Neural cell (in vitro differentiated cells): ENCODE data around the gene ZNF532. TPM values are rescaled to one million over a fixed set of nuclear protein-coding genes. Genes with fewer than 3 reads are reported as not detected.

Experiments
- H2AFZ ChIP-seq: fragments of 200-600, 300-800 bp; sonication (generic), shearing (Covaris generic); 2 replicates; pipeline ENCODE4 v1.6.0; 2014; ENCODE audit warnings: low read depth, mild to moderate bottlenecking, antibody characterized with exemption, low read length, moderate library complexity
- H3F3A ChIP-seq: fragments of 200-600 bp; shearing (Covaris generic); 2 replicates; pipeline ENCODE4 v1.6.1; 2016; ENCODE audit warnings: mild to moderate bottlenecking, moderate library complexity, mixed read lengths, antibody characterized with exemption, low read length; ENCODE audit not compliant: insufficient read depth, poor library complexity, severe bottlenecking
- H3K27ac ChIP-seq: fragments of 200-600, 300-800 bp; sonication (generic), shearing (Covaris generic); 2 replicates; pipeline ENCODE4 v1.5.1; 2014; ENCODE audit warnings: mild to moderate bottlenecking, low read length, moderate library complexity
- H3K27me3 ChIP-seq: fragments of 300-800, 200-600 bp; sonication (generic), shearing (Covaris generic); 2 replicates; pipeline ENCODE4 v1.6.0; 2014; ENCODE audit warnings: mild to moderate bottlenecking, low read depth, low read length, moderate library complexity; ENCODE audit not compliant: insufficient read depth
- H3K36me3 ChIP-seq: fragments of 300-800, 200-600 bp; sonication (generic), shearing (Covaris generic); 2 replicates; pipeline ENCODE4 v1.5.1; 2014; ENCODE audit warnings: mild to moderate bottlenecking, antibody characterized with exemption, low read length, moderate library complexity; ENCODE audit not compliant: insufficient read depth
- H3K4me2 ChIP-seq: fragments of 300-800, 200-600 bp; sonication (generic), shearing (Covaris generic); 2 replicates; pipeline ENCODE4 v1.6.0; 2014; ENCODE audit warnings: mild to moderate bottlenecking, low read length
- H3K4me3 ChIP-seq: fragments of 300-800, 200-600 bp; sonication (generic), shearing (Covaris generic); 2 replicates; pipeline ENCODE4 v1.5.1; 2014; ENCODE audit warnings: mild to moderate bottlenecking, low read length, moderate library complexity
- H3K79me2 ChIP-seq: fragments of 200-600 bp; shearing (Covaris generic); replicated peaks from 2 replicates; pipeline ENCODE4 v1.6.0; 2014; ENCODE audit warnings: mild to moderate bottlenecking, low read length, moderate library complexity; ENCODE audit not compliant: insufficient read depth
- H3K9ac ChIP-seq: fragments of 300-800, 200-600 bp; sonication (generic), shearing (Covaris generic); 2 replicates; pipeline ENCODE4 v1.6.1; 2016; ENCODE audit warnings: mild to moderate bottlenecking, low read length, mixed read lengths
- H3K9me2 ChIP-seq: fragments of 200-600 bp; shearing (Covaris generic); 2 replicates; pipeline ENCODE4 v1.6.1; 2016; ENCODE audit warnings: mild to moderate bottlenecking, low read length, mixed read lengths; ENCODE audit not compliant: insufficient read depth
- H3K9me3 ChIP-seq: fragments of 200-600, 300-800 bp; sonication (generic), shearing (Covaris generic); 2 replicates; pipeline ENCODE4 v1.6.1; 2016; ENCODE audit warnings: mild to moderate bottlenecking, mixed run types, low read length, moderate library complexity, mixed read lengths
- H4K20me1 ChIP-seq: fragments of 200-600 bp; shearing (Covaris generic); 2 replicates; pipeline ENCODE4 v1.6.1; 2016; ENCODE audit warnings: mild to moderate bottlenecking, mixed run types; ENCODE audit not compliant: insufficient read depth
- MXI1 ChIP-seq: fragments of 450-650 bp; conservative IDR thresholded peaks from 2 replicates; pipeline ENCODE4 v1.6.1; 2014; ENCODE audit warnings: antibody characterized with exemption, mild to moderate bottlenecking; ENCODE audit not compliant: poor library complexity, severe bottlenecking
- POLR2AphosphoS5 ChIP-seq: IDR thresholded peaks from 2 replicates; pipeline ENCODE4 v1.6.1; 2012
- RAD21 ChIP-seq: fragments of 450-650 bp; conservative IDR thresholded peaks from 2 replicates; pipeline ENCODE4 v1.6.1; 2014; ENCODE audit warnings: antibody characterized with exemption, mild to moderate bottlenecking, moderate library complexity
- SMC3 ChIP-seq: fragments of 450-650 bp; conservative IDR thresholded peaks from 2 replicates; pipeline ENCODE4 v1.6.1; 2014; ENCODE audit warnings: antibody characterized with exemption, mild to moderate bottlenecking, moderate library complexity; ENCODE audit not compliant: poor library complexity
- TAF1 ChIP-seq: IDR thresholded peaks from 2 replicates; pipeline ENCODE4 v1.6.1; 2012; ENCODE audit warnings: low read depth
- polyA plus RNA-seq: library from polyadenylated mRNA; depleted of rRNA; stranded (reverse); fragments of >200 nt; gene quantifications from 2 replicates; pipeline ENCODE4 v1.2.3, GENCODE V29; 2014
- TF ChIP-seq, protein P1 (sequence below): IDR thresholded peaks from 2 replicates; pipeline ENCODE4 v1.6.1; 2012; ENCODE audit warnings: borderline replicate concordance

Gene ZNF532
- polyA plus RNA-seq, 1 donor from 2014 or later = 119 TPM

DNA sequence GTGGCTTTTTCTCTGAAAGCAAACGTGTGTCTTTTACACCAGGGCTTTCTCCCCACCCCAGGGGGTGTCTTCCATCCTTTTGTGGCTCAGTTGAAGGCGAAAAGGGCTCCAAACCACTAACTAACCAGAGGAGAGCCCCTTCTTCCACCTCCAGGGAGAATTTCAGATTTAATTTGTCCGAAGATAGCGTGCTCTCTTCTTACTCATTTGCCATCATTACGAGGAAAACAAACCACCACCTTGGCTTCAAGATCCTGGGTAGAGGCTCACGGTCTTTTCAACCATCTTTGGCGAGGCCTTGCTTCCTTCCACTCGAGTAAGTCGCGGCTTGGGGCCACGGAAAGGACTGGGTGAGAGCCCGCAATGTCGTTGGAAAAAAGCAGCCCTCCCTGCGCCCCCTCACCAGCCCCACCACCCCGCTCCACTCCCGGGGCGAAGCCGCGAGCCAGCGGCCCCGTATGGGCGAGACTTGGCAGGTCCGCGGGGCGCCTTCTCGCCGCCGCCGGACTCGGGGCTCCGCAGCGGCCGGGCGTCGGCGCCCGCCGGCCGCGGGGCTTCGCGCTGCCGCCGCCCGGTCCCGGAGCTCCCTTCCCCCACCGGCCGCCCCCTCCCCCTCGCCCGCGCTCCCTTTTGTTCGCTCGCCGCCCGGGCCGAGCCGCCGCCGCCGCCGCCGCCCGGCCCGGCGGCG is 1.7 kb upstream of the ZNF532 start:
- Histone ChIP-seq H3F3A (peaks cover 11% of the 10 kb centered on the region), H4K20me1 (no peaks in the 10 kb centered on the region), H2AFZ (peak overlapping the region; percentile 59), H3K79me2 (peaks cover 68% of the 10 kb centered on the region), H3K9ac (peak overlapping the region; percentile 91), H3K27ac (peak overlapping the region; percentile 98), H3K4me3 (peak overlapping the region; percentile 65), H3K27me3 (no peaks in the 10 kb centered on the region), H3K9me2 (no peaks in the 10 kb centered on the region), H3K9me3 (no peaks in the 10 kb centered on the region), H3K4me2 (peak overlapping the region; percentile 81), H3K36me3 (no peaks in the 10 kb centered on the region)
- TF ChIP-seq, protein P1, sequence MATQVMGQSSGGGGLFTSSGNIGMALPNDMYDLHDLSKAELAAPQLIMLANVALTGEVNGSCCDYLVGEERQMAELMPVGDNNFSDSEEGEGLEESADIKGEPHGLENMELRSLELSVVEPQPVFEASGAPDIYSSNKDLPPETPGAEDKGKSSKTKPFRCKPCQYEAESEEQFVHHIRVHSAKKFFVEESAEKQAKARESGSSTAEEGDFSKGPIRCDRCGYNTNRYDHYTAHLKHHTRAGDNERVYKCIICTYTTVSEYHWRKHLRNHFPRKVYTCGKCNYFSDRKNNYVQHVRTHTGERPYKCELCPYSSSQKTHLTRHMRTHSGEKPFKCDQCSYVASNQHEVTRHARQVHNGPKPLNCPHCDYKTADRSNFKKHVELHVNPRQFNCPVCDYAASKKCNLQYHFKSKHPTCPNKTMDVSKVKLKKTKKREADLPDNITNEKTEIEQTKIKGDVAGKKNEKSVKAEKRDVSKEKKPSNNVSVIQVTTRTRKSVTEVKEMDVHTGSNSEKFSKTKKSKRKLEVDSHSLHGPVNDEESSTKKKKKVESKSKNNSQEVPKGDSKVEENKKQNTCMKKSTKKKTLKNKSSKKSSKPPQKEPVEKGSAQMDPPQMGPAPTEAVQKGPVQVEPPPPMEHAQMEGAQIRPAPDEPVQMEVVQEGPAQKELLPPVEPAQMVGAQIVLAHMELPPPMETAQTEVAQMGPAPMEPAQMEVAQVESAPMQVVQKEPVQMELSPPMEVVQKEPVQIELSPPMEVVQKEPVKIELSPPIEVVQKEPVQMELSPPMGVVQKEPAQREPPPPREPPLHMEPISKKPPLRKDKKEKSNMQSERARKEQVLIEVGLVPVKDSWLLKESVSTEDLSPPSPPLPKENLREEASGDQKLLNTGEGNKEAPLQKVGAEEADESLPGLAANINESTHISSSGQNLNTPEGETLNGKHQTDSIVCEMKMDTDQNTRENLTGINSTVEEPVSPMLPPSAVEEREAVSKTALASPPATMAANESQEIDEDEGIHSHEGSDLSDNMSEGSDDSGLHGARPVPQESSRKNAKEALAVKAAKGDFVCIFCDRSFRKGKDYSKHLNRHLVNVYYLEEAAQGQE = peak; percentile 21
- TF ChIP-seq POLR2AphosphoS5 = no peak

DNA sequence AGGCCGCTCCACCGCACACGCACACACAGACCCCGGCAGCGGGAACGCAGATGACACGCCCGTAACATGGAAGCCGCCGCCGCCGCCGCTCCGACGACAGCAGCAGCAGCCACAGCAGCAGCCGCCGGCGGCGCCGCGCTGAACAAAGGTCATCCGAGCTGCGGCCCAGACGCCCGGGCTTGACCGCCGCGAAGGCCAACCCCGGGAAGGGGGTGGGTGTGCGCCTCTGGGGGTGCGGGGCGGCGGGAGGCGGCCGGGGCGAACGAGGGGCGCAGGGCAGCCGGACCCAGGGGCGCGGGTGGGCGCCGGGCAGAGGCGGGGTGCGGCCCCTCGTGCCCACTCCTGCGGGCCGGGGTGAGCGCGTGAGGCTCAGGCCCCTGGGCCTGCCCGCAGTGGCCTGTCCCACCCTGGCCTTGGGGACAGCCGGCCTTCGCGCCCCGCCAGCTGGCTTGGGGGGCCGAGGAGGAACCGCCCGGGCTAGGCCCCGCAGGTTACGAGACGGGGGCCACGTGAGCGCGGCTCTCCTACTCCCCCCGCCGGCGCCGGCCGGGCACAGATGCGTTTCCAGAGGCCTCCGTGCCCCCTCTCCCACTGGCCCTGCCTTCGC is 1.0 kb upstream of the ZNF532 start:
- Histone ChIP-seq H3K79me2 (peaks cover 74% of the 10 kb centered on the region), H3K27me3 (no peaks in the 10 kb centered on the region), H3K4me3 (peak overlapping the region; percentile 65), H3F3A (peaks cover 11% of the 10 kb centered on the region), H2AFZ (no peak overlapping the region), H3K27ac (peak overlapping the region; percentile 97), H4K20me1 (no peaks in the 10 kb centered on the region), H3K4me2 (no peak overlapping the region), H3K9ac (peak overlapping the region; percentile 85), H3K36me3 (peaks cover 5% of the 10 kb centered on the region), H3K9me2 (no peaks in the 10 kb centered on the region), H3K9me3 (peaks cover 5% of the 10 kb centered on the region)
- no peak for TF ChIP-seq MXI1
- TF ChIP-seq, protein P1 = no peak
- no peak for TF ChIP-seq RAD21
- TF ChIP-seq SMC3 = no peak
- no peak for TF ChIP-seq TAF1
